H7 (cell line): ENCODE results near the gene TADA2A. TPM values are rescaled to one million over a fixed set of nuclear protein-coding genes. Genes with fewer than 3 reads are reported as not detected.

ENCODE experiments used
- DNase-seq: peaks from one replicate; pipeline ENCODE4 v3.0.0; 2012
- H3K27me3 ChIP-seq: 2 replicates; pipeline ENCODE4 v1.6.0; 2011; ENCODE audit warnings: mild to moderate bottlenecking, low read length; ENCODE audit not compliant: control insufficient read depth, insufficient read depth
- H3K36me3 ChIP-seq: replicated peaks from 2 replicates; pipeline ENCODE4 v1.5.1; 2011; ENCODE audit warnings: low read length; ENCODE audit not compliant: control insufficient read depth, insufficient read depth
- H3K4me3 ChIP-seq: 2 replicates; pipeline ENCODE4 v1.5.1; 2011; ENCODE audit warnings: low read depth, mild to moderate bottlenecking, control low read depth, low read length, moderate library complexity; ENCODE audit not compliant: insufficient read depth
- total RNA-seq: library from RNA; depleted of rRNA; stranded (reverse); fragments of >200 nt; shearing (Covaris generic); gene quantifications from 2 replicates; pipeline ENCODE4 v1.2.3, GENCODE V29; 2014

The TADA2A gene
- total RNA-seq, 1 experiment from 2014 or later, result 12.5 TPM

GRCh38 chr17:37463039-37463438 is 56.4 kb downstream of the TADA2A start:
- no peaks in the 10 kb centered on the region for H3K27me3 ChIP-seq
- no peak for DNase-seq
- no peaks in the 10 kb centered on the region for H3K36me3 ChIP-seq
- H3K4me3 ChIP-seq, result no peak overlapping the region

- Histone ChIP-seq H3K4me3 (no peak overlapping the region), H3K27me3 (no peaks in the 10 kb centered on the region), H3K36me3 (peaks cover 2% of the 10 kb centered on the region; the same call in 1 of the 2 replicates)
- no peak for DNase-seq
Observed at GRCh38 chr17:37465069-37465616, 58.5 kb downstream of the TADA2A start.

- DNase-seq, result no peak
- Histone ChIP-seq H3K36me3 (peaks cover 2% of the 10 kb centered on the region), H3K27me3 (no peaks in the 10 kb centered on the region), H3K4me3 (no peak overlapping the region)
Observed at GRCh38 chr17:37466471-37466870, 59.8 kb downstream of the TADA2A start.

GRCh38 chr17:37470181-37470580 is 63.5 kb downstream of the TADA2A start:
- no peak overlapping the region for H3K4me3 ChIP-seq
- H3K27me3 ChIP-seq, result no peaks in the 10 kb centered on the region
- DNase-seq, result no peak
- H3K36me3 ChIP-seq, result peaks cover 5% of the 10 kb centered on the region

GRCh38 chr17:37475731-37476420 is 69.2 kb downstream of the TADA2A start:
- no peak overlapping the region for H3K4me3 ChIP-seq
- no peaks in the 10 kb centered on the region for H3K27me3 ChIP-seq
- no peak for DNase-seq
- peaks cover 12% of the 10 kb centered on the region; the same call in 1 of the 2 replicates for H3K36me3 ChIP-seq

- DNase-seq, result no peak
- H3K36me3 ChIP-seq, result peaks cover 12% of the 10 kb centered on the region; the same call in 1 of the 2 replicates
- no peaks in the 10 kb centered on the region for H3K27me3 ChIP-seq
- H3K4me3 ChIP-seq, result no peak overlapping the region
Observed at GRCh38 chr17:37476431-37477120, 69.9 kb downstream of the TADA2A start.

GRCh38 chr17:37478187-37478586 is 71.5 kb downstream of the TADA2A start:
- Histone ChIP-seq H3K4me3 (no peak overlapping the region), H3K36me3 (peaks cover 12% of the 10 kb centered on the region; the same call in 1 of the 2 replicates), H3K27me3 (no peaks in the 10 kb centered on the region)
- no peak for DNase-seq

- Histone ChIP-seq H3K27me3 (no peaks in the 10 kb centered on the region), H3K4me3 (no peak overlapping the region), H3K36me3 (peaks cover 12% of the 10 kb centered on the region; the same call in 1 of the 2 replicates)
- DNase-seq, result no peak
Observed at GRCh38 chr17:37479025-37479424, 72.3 kb downstream of the TADA2A start.

GRCh38 chr17:37480427-37480826 is 73.7 kb downstream of the TADA2A start:
- no peak for DNase-seq
- no peak overlapping the region for H3K4me3 ChIP-seq
- H3K27me3 ChIP-seq, result no peaks in the 10 kb centered on the region
- peaks cover 10% of the 10 kb centered on the region; the same call in 1 of the 2 replicates for H3K36me3 ChIP-seq

- Histone ChIP-seq H3K36me3 (peaks cover 8% of the 10 kb centered on the region; the same call in 1 of the 2 replicates), H3K4me3 (no peak overlapping the region), H3K27me3 (no peaks in the 10 kb centered on the region)
- no peak for DNase-seq
Observed at GRCh38 chr17:37481001-37481665, 74.4 kb downstream of the TADA2A start.

- Histone ChIP-seq H3K36me3 (no peaks in the 10 kb centered on the region), H3K4me3 (no peak overlapping the region), H3K27me3 (0 out of 2 replicates have a peak, but pooled peaks cover 2% of the 10 kb centered on the region)
- peak; percentile 50 for DNase-seq
Observed at GRCh38 chr17:37483311-37484039, 76.8 kb downstream of the TADA2A start.

GRCh38 chr17:37485938-37486570 is 79.4 kb downstream of the TADA2A start:
- no peak overlapping the region for H3K4me3 ChIP-seq

GRCh38 chr17:37488009-37488604 is 81.4 kb downstream of the TADA2A start:
- H3K36me3 ChIP-seq, result no peaks in the 10 kb centered on the region
- peak overlapping the region; percentile 73 for H3K4me3 ChIP-seq
- H3K27me3 ChIP-seq, result peaks cover 3% of the 10 kb centered on the region; the same call in 1 of the 2 replicates
- DNase-seq, result peak; percentile 62

More at GRCh38 chr17:37485938-37486570, 79.4 kb downstream of the TADA2A start:
- Histone ChIP-seq H3K27me3 (peaks cover 3% of the 10 kb centered on the region; the same call in 1 of the 2 replicates), H3K36me3 (no peaks in the 10 kb centered on the region)
- no peak for DNase-seq
